COLO668 (cell line): ENCODE results near the gene BACH2.

Source experiments
- DNase-seq: peaks from one replicate; lab custom pipeline; 2025; ENCODE audit not compliant: unreplicated experiment; lab: John Stamatoyannopoulos, UW

BACH2 gene

DNA sequence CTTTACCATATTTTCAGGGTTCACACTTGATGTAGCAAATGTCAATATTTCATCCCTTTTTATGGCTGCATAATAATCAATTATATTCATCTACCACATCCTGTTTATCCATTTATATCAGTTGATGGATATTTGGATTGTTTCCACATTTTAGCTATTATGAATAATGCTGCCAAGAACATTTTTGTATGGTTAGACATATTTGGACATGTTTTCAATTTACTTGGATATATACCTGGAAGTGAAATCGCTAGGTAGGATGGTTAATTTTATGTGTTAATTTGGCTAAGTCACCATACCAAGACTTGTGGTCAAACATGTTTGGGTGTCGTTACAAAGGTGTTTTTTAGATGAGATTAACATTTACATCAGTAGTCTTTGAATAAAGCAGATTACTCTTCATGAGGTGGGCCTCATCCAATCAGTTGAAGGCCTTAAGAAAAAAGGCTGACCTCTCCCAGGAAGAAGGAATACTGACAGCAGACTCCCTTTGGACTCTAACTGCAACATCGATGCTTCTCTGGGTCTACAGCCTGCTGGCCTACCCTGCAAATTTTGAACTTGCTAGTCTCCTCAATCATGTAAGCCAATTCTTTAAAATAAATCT lies 196.5 kb downstream of the BACH2 start:
- DNase-seq: no peak

DNA sequence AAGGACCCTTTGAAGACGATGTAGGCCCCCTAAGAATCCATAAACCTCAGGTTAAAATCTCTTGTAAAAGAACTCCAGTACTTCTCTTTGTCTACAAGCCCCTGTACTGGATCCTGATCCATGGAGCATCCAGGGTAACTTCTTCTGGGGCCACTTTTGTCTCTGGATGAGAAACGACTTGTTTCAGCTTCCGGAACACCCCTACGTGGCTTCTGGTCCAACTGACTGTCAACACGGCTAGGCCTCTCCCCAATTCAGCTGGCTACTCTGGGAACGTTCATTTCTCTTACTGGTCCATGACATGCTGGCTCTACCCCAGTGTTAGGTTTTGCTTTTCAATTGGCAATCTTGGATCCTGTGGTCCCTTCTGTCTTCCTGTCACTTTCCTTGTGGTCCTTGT lies 198.0 kb downstream of the BACH2 start:
- DNase-seq: no peak

DNA sequence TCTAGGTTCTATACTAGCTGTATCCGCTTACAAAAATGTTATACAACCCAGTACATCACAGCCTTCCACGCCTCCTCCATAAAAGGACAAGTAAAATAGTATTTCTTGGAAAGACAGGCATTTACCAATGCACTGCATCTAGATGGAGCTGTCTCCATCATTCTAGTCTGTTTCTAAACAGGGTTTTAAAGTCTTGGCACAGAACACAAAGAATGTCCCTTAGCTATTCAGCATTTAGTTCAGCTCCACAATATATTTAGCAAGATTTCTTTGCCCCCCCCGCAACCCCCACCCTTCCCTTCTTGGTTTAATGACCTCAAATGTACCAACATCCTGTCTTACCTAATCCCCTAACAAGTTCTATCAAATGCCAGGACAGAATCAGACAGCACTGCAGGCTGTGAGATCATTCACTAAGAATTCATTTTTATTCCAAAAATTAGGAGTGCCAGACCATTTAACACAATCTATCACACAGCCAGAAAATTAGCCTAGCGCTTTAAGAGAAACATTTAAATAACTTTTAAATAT lies 198.6 kb downstream of the BACH2 start:
- DNase-seq: no peak

DNA sequence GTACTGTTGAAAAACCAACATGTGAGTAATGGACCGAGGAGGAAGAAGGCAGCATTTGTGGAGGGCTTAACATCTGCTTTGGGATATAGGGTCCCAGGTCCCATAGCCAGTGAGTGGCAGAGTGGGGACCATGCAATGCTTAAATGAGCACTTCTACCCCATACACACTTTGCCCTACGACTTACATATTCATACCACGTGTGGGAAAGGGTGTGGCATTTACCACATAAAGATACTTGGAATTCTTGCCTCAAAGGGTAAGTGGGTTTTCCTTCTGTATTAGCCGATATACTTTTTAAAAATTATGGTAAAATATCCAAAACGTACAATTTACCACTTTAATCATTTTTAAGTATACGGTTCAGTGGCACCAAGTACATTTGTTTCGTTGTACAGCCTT lies 199.3 kb downstream of the BACH2 start:
- no peak for DNase-seq

DNA sequence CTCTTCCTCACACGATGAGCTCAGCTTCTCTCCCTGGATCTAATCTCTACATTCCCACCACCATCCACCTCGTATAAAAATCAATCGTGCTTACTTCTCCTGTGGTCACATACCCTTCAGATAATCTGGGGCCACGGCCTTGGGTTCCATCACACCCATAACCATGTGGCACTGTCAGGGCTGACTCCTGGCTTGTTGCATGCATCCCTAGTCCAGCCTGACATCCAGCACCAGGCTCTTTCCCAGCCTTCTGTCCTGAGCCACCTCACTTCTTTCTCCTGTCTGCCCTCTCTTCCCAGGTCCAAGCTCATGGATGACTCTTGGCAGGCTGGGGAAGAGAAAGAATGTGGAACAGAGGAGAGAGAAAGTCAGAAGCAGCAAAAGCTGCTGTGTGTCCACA lies 199.8 kb downstream of the BACH2 start:
- no peak for DNase-seq

DNA sequence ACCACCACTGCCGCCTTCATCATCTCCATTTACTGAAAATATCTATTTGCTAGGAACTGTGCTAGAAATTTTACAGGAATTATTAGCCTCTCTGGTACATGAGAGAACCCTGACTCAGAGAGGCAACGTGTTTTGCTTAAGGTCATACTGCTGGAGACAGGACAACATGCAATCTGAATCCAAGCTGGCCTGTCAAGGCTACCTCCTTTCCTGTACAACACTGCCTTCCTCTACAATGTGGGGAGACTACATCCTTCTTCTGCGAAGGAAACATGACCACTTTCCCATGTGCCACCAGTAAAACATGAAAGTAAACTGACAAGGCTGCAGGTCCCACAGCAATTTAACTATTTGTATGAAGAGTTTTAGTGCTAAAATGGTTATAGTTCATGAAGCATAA lies 200.9 kb downstream of the BACH2 start:
- no peak for DNase-seq

DNA sequence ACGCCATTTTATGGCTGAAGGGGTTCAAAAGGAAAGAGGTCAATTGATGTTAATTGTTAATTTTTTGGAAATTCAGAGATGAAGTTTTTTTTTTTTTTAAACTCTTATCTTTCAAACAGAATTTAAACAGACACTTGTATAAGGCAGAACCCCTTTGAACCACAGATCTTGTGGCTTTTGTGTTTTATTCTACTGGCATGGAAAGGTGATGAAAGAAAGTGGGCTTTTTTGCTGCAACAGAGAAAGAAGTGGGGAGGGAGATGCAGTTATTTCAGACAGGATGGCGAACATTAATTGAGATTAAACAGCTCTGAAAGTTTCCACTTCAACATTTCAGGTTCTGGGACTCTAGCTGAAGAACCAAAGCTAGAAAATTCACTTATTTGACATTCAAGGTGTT lies 201.5 kb downstream of the BACH2 start:
- no peak for DNase-seq

DNA sequence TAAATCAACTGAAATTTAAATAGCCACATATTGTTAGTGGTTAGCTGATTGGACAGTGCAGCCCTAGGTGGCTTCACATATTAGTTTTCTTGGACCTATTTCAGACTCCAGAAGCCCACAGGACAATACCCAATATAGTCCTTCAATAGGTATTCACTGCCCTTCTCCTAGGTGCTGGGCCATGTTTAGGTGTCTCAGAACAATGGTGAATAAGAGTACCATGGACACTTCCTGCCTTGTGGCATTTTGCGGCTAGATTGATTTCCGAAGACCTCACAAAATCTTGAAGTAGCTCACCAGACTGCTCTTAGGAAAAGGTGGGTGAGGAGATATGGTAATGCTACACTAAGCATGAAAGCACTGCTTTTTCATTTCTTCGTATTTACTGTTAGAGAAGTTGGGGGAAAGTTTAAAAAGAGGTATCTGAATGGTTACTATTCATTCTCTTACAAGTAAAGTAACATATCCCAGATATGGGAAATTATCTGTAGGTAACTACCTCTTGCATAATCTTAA lies 203.0 kb downstream of the BACH2 start:
- DNase-seq: no peak

DNA sequence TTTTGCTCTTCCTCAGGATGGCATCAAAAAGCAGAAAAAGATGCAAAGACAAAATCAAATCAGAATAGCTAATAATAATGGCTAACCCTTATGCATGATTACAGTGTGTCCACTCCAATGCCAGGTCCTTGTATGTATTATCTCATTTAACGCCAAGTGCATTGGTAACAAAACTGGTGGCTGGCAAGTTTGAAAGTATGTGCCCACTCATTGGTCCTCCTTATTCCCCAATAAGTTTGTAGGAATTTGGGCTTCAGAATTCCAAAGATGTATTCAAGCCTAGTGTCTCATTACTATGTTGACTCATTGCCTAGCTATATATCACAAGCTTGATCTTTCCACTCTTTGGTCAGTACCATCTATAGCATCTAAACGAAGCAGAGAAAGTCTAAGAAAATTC lies 205.8 kb downstream of the BACH2 start:
- no peak for DNase-seq

DNA sequence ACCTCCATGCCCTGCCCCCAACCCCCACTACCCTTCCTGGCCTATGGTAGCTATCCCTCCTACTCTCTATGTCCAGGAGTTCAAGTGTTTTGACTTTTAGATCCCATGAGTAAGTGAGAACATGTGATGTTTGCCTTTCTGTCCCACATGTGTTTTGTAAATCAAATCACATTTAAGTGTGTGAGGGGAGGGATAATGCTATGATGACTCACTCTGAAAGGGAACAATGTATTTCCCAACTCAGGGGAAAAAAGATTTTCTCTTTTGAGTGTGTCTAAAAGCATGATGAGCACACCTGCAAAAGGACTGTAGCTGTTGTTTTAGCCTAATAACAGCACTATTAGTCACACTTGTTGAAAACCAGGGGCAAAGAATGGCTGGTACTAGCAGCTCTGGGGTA lies 208.6 kb downstream of the BACH2 start:
- DNase-seq: no peak

DNA sequence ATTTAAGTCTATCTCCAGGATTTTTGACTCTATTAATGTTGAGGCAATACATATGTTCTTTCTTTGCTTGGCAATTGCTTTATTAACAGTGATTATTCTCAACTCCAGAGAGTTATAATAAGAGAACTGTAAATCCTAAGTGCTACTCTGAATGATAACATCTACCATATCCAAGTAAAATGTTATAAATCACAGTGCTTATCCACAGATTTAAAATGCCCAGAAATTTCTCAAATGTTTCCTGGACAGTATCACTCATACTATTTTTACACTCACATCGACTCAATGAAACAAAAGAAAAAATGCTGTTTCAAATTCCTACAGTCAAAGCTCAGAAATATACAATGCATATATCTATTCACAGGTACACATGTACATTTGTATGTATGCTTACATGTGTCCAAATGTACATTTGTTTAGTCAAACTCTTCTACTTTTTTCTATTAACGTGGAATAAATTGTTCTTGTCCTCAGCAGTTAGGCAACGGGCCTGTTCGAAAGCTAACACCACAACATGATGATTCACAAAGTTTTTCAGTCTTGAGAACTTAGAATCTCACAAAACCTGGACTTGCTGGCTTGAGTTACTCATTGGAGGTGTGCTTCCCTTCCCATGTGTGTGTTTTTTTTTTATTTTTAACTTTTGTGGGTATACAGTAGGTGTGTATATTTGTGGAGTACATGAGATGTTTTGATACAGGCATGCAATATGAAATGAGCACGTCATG lies 209.4 kb downstream of the BACH2 start:
- no peak for DNase-seq

DNA sequence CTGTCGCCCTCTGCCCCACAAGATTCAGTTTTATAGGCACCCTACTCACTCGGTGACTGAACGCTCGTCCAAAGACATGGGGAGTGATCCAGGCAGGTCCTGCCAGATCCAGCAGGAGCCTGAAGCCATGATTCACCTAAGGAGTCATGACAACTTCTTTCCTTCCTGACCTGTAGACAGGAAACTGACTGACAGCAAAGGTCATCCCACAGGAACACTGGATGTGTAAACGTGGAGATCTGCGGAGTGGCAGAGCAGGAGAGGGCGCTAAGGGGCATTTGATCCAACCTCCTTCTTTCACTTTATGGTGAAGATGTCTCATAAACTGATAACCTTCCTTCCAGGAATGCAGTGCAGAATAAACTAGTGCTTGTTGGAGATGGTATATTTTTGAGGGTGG lies 210.1 kb downstream of the BACH2 start:
- no peak for DNase-seq

DNA sequence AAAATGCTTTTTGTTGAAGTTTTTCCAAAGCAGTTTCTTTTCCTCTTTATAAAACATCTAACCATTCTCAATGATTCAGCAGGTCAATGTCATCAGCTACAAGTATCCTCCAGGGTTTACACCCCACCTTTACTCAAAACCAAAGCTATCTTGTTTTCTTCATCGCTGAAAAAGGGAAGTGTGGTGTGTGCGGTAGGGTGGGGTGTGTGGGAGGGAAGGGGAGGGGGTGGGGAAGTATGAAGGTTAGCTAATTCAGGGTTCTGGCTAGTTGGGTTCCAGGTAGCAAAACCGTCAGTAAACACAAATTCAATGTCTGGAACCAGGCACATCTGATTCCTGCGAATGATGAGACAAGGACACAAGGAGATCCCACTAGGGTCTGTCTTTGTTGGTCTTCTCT lies 212.8 kb downstream of the BACH2 start:
- DNase-seq: no peak

DNA sequence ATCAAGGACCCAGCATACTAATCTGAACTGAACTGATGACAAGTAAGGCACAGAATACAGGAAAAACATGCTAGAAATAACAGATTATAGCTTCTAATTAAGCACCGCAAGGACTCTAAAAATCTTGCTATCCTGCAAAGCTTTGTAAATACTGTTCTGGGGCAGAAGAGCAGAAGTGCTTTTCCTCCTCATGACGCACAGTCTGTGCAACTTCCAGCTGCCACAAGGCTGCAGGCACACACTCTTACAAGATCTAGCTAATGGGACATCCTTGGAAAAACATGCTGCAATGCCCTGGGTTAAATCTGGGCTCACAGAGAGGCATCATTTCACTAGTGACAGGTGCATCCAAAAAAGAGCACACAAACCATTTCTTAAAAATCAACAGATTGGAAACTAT lies 213.8 kb downstream of the BACH2 start:
- DNase-seq: no peak

DNA sequence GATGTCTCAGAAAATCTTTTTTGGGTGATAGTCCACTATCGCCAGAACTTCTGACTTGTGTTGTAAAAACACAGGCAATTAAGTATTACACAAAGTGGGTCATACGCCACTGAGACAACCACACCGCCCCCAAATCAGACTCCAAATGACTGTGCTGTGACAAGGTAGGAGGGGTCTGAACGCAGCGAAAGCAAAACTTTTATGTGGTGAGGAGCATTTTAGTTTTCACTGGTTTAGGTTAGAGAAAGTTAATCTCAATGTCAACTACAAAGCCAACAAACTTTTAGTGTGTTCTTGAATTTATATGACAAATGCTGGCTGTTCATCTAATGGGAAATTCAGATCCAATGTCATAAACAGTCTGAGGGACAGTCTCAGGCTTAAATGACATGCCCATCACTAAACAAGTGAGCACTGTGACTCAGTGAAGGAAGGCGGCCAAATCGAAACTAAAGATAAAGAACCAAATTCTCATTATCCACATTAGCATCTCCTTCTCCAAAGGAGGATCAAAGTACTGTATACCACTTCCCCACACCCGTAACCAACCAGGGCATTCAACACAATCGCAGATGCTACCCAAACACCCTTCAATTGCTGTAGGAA lies 215.7 kb downstream of the BACH2 start:
- DNase-seq: no peak

DNA sequence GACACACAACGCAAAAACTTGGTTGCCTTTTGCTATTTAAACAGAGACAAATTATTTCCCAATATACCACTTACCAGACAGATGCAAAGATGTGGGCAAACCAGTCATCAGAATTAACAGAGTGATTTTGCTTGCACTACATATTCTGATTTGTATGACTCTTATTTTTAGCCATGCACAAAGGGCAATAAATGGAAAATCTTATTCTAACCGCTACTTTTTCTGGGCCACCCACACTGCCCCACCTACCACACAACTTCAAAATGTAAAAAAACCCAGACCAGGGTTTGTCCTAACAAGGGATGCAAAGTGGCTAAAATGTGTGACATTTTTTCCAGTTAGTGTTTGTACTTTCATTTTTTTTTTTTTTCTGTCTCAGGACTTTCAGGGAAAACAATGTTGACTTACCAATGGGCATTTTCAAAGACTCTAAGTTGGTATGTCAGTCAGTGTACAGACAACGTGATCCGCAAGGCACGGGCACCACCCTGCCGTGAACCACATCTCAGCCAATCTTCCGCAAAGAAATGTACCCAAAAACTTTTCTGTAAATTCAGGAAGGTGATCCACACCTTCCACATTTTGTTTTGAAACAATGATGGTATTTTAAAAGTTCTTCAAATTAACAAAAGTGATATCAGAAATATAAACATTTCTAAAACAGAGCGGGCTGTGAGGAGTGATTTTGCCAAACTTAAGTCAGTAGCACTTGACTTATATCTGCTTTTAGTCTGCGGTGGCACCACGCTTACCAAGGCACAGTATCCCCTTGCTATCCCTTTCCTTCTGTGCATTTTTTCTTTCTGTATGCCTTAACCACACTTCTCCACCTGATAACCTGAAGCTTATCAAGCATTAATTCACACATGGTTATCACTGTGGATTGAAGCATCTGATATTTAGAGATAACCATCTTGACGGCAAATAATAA lies 216.8 kb downstream of the BACH2 start:
- DNase-seq: no peak

DNA sequence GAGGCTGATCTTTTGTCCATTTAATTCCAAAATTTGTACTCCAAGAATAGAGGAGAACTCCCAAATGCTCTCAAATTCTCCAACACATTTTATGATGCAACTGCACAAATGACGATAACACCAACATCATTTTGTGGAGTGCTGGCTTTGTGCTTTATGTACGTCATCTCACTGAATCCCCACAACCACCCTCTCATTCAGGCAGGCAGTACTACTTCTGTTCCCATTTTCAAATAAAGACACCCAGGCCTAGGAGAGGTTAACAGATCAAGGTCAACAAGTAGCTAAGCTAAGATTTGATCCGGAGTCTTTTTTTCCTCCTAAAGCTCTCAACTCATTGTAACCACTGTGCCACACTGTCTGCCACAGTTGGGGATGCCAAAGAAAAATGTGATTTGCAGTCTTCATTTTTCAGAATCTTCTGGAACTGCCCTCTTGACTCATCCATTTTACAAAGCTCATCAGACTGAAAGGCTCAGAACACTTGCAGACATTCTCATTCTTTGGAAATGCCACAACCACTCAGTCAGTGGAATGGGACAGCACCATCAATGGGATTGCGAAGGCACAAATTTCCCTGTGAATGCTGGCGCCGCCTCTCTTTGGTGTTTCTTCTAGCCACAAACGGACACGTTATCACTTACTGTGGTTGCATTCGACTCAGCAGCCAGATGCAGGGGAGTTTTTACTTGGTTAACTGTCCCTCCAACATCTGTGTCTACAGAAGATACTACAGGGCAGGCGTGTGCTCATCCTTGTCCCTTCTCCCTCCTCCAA lies 217.9 kb downstream of the BACH2 start:
- no peak for DNase-seq

DNA sequence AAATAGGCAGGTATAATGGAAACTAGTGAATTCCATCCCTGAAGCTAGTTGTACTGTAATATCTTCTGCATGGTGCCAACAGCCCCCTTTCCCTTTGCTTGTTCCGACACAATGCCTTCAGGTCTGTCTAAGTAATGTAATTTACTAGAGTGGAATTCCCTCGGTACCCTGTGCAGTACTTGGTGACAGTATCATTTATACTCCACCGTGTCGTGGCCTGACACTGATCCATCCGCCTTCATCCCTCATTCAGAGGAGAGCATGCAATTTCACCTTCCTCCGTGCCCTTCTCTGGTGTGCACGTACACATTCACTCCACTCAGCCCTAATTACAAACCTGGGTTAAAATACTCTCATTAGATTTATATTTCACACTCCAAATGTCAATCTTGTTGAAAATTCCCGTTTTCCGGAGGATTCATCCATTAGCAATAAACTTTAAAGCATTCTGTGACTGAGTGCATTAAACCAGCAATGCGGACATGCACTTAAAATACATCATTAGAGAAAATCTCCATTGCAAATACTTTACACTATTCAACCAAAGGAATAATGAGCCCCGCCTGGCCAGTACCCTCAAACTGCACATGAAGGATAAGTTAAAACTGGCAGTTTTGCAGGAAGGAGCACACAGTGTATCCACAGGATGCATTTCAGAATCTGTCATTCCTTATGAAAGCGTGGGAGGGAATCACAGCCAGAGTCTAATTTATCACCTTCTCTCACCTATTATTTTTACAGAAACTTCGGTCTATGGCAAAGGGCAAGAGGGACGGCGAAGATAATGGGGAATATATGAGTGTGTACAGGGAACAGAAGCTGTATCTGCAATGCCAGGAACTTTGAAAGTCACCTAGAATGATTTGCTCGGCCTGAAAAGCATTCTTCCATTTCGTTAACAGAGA lies 219.9 kb downstream of the BACH2 start:
- DNase-seq: no peak

DNA sequence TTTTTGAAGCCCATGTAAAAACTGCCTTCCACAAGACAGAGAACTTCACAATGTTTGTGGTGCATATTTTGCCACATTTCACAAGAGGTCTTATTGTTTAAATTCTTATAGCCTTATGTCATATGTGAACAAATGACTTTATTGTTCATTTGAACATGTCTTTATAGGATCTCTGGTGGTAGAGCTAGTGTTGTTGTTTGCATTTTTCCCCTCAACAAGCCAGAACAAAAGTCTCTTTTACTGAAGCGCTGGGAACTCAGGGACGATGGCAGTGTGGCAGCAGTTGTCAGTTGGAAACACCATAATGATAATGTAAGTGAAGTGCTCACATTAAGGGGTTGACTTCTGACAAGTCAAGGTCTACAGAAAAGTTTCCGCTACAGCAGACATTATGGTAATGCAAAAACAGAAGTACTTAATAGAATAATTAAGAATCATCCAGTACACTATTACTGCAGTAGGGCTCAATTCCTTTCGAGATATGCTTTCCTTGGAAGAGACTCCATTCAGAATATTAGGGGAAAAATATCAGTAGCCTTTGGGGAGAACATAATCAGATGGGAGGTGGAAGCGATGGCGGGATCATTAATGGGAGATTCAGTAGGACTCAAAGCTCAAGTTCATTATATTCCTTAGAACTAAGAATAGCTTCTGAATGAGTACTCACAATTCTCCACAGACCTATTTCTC lies 222.3 kb downstream of the BACH2 start:
- DNase-seq: no peak
